A549 (cell line): ENCODE data around the gene S100A7. TPM values are rescaled to one million over a fixed set of nuclear protein-coding genes. Genes with fewer than 3 reads are reported as not detected.
"Not testable (repeated sequence)": the region's sequence is repeated elsewhere in the genome, so short reads cannot be mapped to it uniquely, and the experiment has no call there.

ENCODE experiments used
- ATAC-seq, 2 experiments: fragments of 200-7000 bp in 1 of 2; fragments of >200 bp in 1 of 2; cut with Nextera tagmentation in 1 of 2; cut with Tn5 transposase in 1 of 2; 3 replicates each; pipeline versions ENCODE4 v1.8.0 to v1.9.1; 2018 to 2020; ENCODE audit warnings: mild to moderate bottlenecking in 1 of 2, moderate library complexity in 1 of 2
- CTCF ChIA-PET: fragments of 300-600 bp; sonication (Branson Sonifier 250); formaldehyde crosslinking; extraction: SDS; loops from one replicate; lab custom pipeline; 2021; ENCODE audit warnings: antibody characterized with exemption, inconsistent platforms; lab: Yijun Ruan, JAX
- POLR2A ChIA-PET: fragments of 350-600 bp; formaldehyde crosslinking; extraction: SDS; loops from one replicate; lab custom pipeline; 2021; ENCODE audit warnings: antibody characterized with exemption, inconsistent platforms; lab: Yijun Ruan, JAX
- DNase-seq, 2 experiments: peaks; one replicate each; pipeline versions ENCODE4 v3.0.0 to v3.0.0-alpha.2; 2011 to 2016; ENCODE audit warnings: low read depth in 1 of 2, low spot score in 1 of 2
- FAIRE-seq: peaks from 2 replicates; lab custom pipeline; 2011; peaks lifted over from hg19 to GRCh38; lab: Jason Lieb, UNC
- H3K27ac ChIP-seq, 2 experiments: fragments of >200 bp; sonication (Bioruptor Twin); formaldehyde crosslinking; 3 replicates each; pipeline ENCODE4 v1.5.1; 2016 to 2017
- H3K4me1 ChIP-seq: fragments of >200 bp; sonication (Bioruptor Twin); formaldehyde crosslinking; 3 replicates; pipeline ENCODE4 v1.6.1; 2016
- H3K4me2 ChIP-seq: fragments of >200 bp; sonication (Bioruptor Twin); formaldehyde crosslinking; 3 replicates; pipeline ENCODE4 v1.6.1; 2016
- H3K4me3 ChIP-seq: fragments of >200 bp; sonication (Bioruptor Twin); formaldehyde crosslinking; 3 replicates; pipeline ENCODE4 v1.5.1; 2016
- H3K9me3 ChIP-seq: fragments of >200 bp; sonication (Bioruptor Twin); formaldehyde crosslinking; 3 replicates; pipeline ENCODE4 v1.6.1; 2016
- BHLHE40 ChIP-seq: IDR thresholded peaks from 2 replicates; pipeline ENCODE4 v1.6.1; 2012; ENCODE audit warnings: low read depth, low read length, inconsistent platforms
- CBX8 ChIP-seq: fragments of 200-600 bp; sonication (generic); IDR thresholded peaks from 2 replicates; pipeline ENCODE4 v1.6.1; 2016
- EHF ChIP-seq: fragments of 250-450 bp; sonication (Bioruptor Pico); IDR thresholded peaks from 2 replicates; pipeline ENCODE4 v1.5.0; 2020; ENCODE audit warnings: mild to moderate bottlenecking
- FOSB ChIP-seq: fragments of 250-450 bp; sonication (Bioruptor Pico); IDR thresholded peaks from 2 replicates; pipeline ENCODE4 v1.5.0; 2020; ENCODE audit warnings: mild to moderate bottlenecking, moderate library complexity
- FOXS1 ChIP-seq: fragments of 250-450 bp; sonication (Bioruptor Pico); IDR thresholded peaks from 2 replicates; pipeline ENCODE4 v1.5.0; 2020; ENCODE audit warnings: mild to moderate bottlenecking, moderate library complexity
- HOXB13 ChIP-seq: fragments of 250-450 bp; sonication (Bioruptor Pico); IDR thresholded peaks from 2 replicates; pipeline ENCODE4 v1.5.0; 2020; ENCODE audit warnings: low read depth, mild to moderate bottlenecking, moderate library complexity
- HOXB5 ChIP-seq: fragments of 250-450 bp; sonication (Bioruptor Pico); IDR thresholded peaks from 2 replicates; pipeline ENCODE4 v1.5.0; 2020; ENCODE audit warnings: mild to moderate bottlenecking, moderate library complexity
- MYC ChIP-seq: IDR thresholded peaks from 2 replicates; pipeline ENCODE4 v1.6.1; 2012; ENCODE audit warnings: mild to moderate bottlenecking, inconsistent platforms, low read length, improper control_type of control experiment, borderline replicate concordance
- NPAS2 ChIP-seq: fragments of 250-450 bp; sonication (Bioruptor Pico); IDR thresholded peaks from 2 replicates; pipeline ENCODE4 v1.8.0; 2022; ENCODE audit warnings: mild to moderate bottlenecking, moderate library complexity, borderline replicate concordance
- NR3C1 ChIP-seq: fragments of >200 bp; sonication (Bioruptor Twin); formaldehyde crosslinking; IDR thresholded peaks from 3 replicates; pipeline ENCODE4 v1.6.1; 2017
- POLR2A ChIP-seq: IDR thresholded peaks from 2 replicates; pipeline ENCODE4 v1.6.1; 2012; ENCODE audit warnings: mild to moderate bottlenecking, low read length
- RAD21 ChIP-seq, 2 experiments: fragments of >200 bp in 1 of 2; sonication (Bioruptor Twin) in 1 of 2; formaldehyde crosslinking in 1 of 2; IDR thresholded peaks in 1 of 2; conservative IDR thresholded peaks in 1 of 2; 2 replicates in 1 of 2; 3 replicates in 1 of 2; pipeline ENCODE4 v1.6.1; 2012 to 2018; ENCODE audit warnings: inconsistent platforms in 1 of 2
- RFX5 ChIP-seq: fragments of 450-650 bp; IDR thresholded peaks from 2 replicates; pipeline ENCODE4 v1.7.1; 2014; ENCODE audit warnings: antibody characterized with exemption, mild to moderate bottlenecking, moderate library complexity
- RNF2 ChIP-seq: fragments of 200-600 bp; sonication (generic); IDR thresholded peaks from 2 replicates; pipeline ENCODE4 v1.6.1; 2016; ENCODE audit warnings: low read depth, mild to moderate bottlenecking, antibody characterized with exemption, moderate library complexity, borderline replicate concordance
- SMC3 ChIP-seq: fragments of >200 bp; sonication (Bioruptor Twin); formaldehyde crosslinking; IDR thresholded peaks from 3 replicates; pipeline ENCODE4 v1.6.1; 2018; ENCODE audit warnings: inconsistent platforms
- SREBF2 ChIP-seq: fragments of 450-650 bp; IDR thresholded peaks from 2 replicates; pipeline ENCODE4 v1.6.1; 2014; ENCODE audit warnings: mild to moderate bottlenecking, moderate library complexity
- ZFP36 ChIP-seq: fragments of 450-650 bp; IDR thresholded peaks from 2 replicates; pipeline ENCODE4 v1.6.1; 2014; ENCODE audit warnings: borderline replicate concordance; ENCODE audit not compliant: partially characterized antibody
- ZNF302 ChIP-seq: fragments of 250-450 bp; sonication (Bioruptor Pico); IDR thresholded peaks from 2 replicates; pipeline ENCODE4 v1.9.0; 2021; ENCODE audit warnings: inconsistent platforms, mild to moderate bottlenecking, moderate library complexity
- ZSCAN20 ChIP-seq: fragments of 250-450 bp; sonication (Bioruptor Pico); IDR thresholded peaks from 2 replicates; pipeline ENCODE4 v1.8.0; 2022; ENCODE audit warnings: mild to moderate bottlenecking, moderate library complexity
- whole genome bisulfite sequencing: methylation state at CpG from one replicate; pipeline ENCODE4 v1.1.6; 2017; ENCODE audit errors: missing lambda C conversion rate; 5-methylcytosine and 5-hydroxymethylcytosine counted together
- polyA plus RNA-seq, 4 experiments: library from polyadenylated mRNA; depleted of rRNA in 3 of 4; stranded (reverse); fragments of >200 nt; fragmentation: RNase III in 1 of 4; extraction: RNeasy Plus Mini Kit Qiagen cat#74134 plus additional on column Dnase treatment in 1 of 4; gene quantifications; 2 replicates in 3 of 4; 3 replicates in 1 of 4; pipeline ENCODE4 v1.2.3, GENCODE V29; 2011 to 2017
- TF ChIP-seq, protein P1 (sequence below): fragments of >200 bp; sonication (Bioruptor Twin); formaldehyde crosslinking; IDR thresholded peaks from 2 replicates; pipeline ENCODE4 v1.6.1; 2016
- TF ChIP-seq, protein P2 (sequence below): fragments of 200-600 bp; sonication (generic); IDR thresholded peaks from 2 replicates; pipeline ENCODE4 v1.6.1; 2016; ENCODE audit warnings: antibody characterized with exemption, mild to moderate bottlenecking, moderate library complexity
- TF ChIP-seq, protein P3 (sequence below): fragments of >200 bp; sonication (Bioruptor Twin); formaldehyde crosslinking; IDR thresholded peaks from 3 replicates; pipeline ENCODE4 v1.5.1; 2016
- TF ChIP-seq, protein P4 (sequence below): IDR thresholded peaks from 2 replicates; pipeline ENCODE4 v1.6.1; 2012
- TF ChIP-seq, protein P5 (sequence below): IDR thresholded peaks from 2 replicates; pipeline ENCODE4 v1.6.1; 2012; ENCODE audit warnings: low read depth, borderline replicate concordance

The S100A7 gene
- polyA plus RNA-seq, 2 of the 4 experiments (the other 2 are of a cell fraction): not detected

DNA sequence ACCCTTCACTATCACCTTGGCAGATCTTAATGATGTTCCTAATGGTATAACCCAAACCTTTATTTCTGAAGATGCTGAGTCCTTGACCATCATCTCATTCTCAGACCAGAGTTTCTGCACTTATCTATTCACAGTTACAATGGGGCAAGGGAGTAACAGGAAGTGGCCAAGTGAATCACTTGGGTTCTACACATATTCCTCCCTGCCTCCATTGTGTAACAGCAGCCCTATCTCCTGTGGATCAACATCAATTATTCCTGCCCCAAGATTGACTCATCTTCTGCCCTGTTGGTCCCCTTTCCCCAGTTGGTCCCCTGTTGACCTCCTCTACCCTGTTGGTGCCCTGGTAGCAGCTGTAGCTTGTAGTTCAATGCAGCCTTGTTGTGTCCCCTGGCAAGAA, 10.3 kb upstream of the S100A7 start:
- Histone ChIP-seq H3K4me1 (peaks cover 9% of the 10 kb centered on the region), H3K4me2 (no peak overlapping the region), H3K9me3 (peaks cover 2% of the 10 kb centered on the region; the same call in 1 of the 3 replicates), H3K27ac (no peak overlapping the region), H3K4me3 (no peak overlapping the region)
- no peak for TF ChIP-seq FOSB (CRISPR knock-in tag)
- no peak for TF ChIP-seq MYC
- POLR2A ChIA-PET: no interaction called here
- ATAC-seq (no peak), FAIRE-seq (no peak), DNase-seq (no peak)
- CTCF ChIA-PET: interaction anchor here (1.3 to 13.0 kb wide), 4 partner anchors 14 to 119 kb away, joined by 3 to 128 read pairs (median 23); no protein-coding TSS in a partner anchor

DNA sequence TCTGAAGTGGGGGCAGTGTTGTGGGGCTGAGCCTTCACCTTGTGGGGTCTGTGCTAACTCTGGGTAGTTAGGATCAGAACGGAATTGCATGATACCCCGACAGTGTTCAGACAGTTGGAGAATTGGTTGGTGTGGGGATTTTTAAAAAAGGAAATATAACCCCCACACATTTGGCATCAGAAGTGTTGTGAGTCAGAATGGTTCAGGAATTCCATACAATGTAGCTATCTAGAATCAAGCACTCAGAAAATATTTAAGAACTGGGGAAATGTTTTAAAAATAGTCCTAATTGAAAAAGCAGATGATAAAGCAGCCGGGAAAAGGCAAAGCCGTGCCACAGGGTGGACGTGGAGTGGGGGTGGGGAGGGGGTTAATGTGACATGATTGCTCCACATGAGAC, 6.5 kb upstream of the S100A7 start:
- Histone ChIP-seq H3K27ac (no peak overlapping the region), H3K9me3 (peaks cover 2% of the 10 kb centered on the region; the same call in 1 of the 3 replicates)
- POLR2A ChIA-PET: no interaction called here
- TF ChIP-seq EHF: no peak
- no peak for TF ChIP-seq SREBF2
- no peak for TF ChIP-seq POLR2A
- TF ChIP-seq RNF2: no peak
- TF ChIP-seq HOXB5 (CRISPR knock-in tag): no peak
- no peak for TF ChIP-seq ZSCAN20 (CRISPR knock-in tag)
- TF ChIP-seq, protein P1, sequence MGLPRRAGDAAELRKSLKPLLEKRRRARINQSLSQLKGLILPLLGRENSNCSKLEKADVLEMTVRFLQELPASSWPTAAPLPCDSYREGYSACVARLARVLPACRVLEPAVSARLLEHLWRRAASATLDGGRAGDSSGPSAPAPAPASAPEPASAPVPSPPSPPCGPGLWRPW: no peak
- no peak for TF ChIP-seq NPAS2 (CRISPR knock-in tag)
- TF ChIP-seq CBX8: no peak
- no peak for TF ChIP-seq SMC3
- TF ChIP-seq, protein P2, sequence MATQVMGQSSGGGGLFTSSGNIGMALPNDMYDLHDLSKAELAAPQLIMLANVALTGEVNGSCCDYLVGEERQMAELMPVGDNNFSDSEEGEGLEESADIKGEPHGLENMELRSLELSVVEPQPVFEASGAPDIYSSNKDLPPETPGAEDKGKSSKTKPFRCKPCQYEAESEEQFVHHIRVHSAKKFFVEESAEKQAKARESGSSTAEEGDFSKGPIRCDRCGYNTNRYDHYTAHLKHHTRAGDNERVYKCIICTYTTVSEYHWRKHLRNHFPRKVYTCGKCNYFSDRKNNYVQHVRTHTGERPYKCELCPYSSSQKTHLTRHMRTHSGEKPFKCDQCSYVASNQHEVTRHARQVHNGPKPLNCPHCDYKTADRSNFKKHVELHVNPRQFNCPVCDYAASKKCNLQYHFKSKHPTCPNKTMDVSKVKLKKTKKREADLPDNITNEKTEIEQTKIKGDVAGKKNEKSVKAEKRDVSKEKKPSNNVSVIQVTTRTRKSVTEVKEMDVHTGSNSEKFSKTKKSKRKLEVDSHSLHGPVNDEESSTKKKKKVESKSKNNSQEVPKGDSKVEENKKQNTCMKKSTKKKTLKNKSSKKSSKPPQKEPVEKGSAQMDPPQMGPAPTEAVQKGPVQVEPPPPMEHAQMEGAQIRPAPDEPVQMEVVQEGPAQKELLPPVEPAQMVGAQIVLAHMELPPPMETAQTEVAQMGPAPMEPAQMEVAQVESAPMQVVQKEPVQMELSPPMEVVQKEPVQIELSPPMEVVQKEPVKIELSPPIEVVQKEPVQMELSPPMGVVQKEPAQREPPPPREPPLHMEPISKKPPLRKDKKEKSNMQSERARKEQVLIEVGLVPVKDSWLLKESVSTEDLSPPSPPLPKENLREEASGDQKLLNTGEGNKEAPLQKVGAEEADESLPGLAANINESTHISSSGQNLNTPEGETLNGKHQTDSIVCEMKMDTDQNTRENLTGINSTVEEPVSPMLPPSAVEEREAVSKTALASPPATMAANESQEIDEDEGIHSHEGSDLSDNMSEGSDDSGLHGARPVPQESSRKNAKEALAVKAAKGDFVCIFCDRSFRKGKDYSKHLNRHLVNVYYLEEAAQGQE: no peak
- no peak for TF ChIP-seq RFX5
- TF ChIP-seq BHLHE40: no peak
- TF ChIP-seq, all 56 proteins: peak for 0
- H3K4me1 ChIP-seq: no peaks in the 10 kb centered on the region
- no peak overlapping the region for H3K4me2 ChIP-seq
- FAIRE-seq (no peak), ATAC-seq (no peak), DNase-seq (no peak)
- no peak overlapping the region for H3K4me3 ChIP-seq
- CTCF ChIA-PET: interaction anchor here (1.1 to 13.0 kb wide), 15 partner anchors 8 to 114 kb away, joined by 3 to 128 read pairs (median 7); partner anchors contain the start of gene S100A9
- 59% methylated on average over 5 of the region's 5 CpGs for WGBS

DNA sequence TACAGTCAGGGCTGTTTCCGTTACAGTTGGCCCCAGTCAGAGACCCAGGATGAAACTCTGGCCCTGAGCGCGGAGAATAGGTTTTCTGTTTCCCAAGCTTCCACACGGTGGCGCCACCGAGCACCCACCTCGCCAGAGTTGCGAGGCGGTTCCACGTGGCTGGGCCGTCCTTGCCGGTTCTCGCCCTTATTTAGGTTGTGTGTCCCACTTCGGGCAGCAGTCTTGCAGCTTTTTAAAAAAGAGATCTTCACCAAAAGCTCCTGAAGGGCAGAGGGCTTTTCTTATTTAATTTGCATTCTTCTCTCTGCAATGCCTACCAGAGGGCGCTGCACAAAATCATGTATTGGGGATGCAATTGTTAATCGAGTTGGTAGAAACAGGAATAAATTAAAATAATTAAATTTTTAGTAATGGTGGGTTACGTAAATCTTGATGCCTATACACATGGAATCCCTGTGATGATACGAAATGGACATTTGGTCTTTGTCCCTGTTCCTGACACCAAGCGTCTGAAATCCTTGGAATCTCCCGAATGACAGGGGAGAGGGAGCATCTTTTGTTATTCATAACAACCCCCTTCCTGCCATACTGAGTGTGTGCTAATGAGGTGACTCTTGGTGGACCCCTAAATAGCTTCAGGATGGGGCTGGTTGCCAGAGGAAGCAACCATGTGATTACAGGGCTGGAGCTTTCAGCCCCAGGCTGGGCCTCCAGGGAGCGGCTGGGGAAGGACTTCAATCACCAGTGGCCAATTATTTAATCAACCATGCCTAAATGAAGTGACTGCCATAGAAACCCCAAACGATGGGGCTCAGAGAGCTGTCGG, 5.6 kb upstream of the S100A7 start:
- POLR2A ChIA-PET: no interaction called here
- H3K4me3 ChIP-seq: no peak overlapping the region
- 34% methylated on average over 23 of the region's 23 CpGs for WGBS

DNA sequence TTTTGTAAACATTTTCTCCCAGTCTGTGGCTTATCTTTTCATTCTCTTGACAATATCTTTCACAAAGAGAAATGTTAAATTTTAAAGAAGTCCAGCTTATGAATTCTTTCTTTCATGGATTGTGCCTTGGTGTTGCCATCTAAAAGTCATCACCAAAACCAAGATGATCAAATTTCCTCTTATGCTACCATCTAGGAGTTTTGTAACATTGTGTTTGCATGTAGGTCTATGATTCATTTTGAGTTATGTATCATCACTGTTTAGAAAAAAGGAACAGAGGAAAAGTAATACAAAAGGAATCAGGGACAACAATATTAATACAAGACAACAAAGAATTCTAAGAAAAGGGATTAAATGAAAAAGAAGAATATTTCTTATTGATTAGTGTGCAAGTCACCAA, 2.3 kb upstream of the S100A7 start:
- H3K27ac ChIP-seq, DNase-seq, H3K9me3 ChIP-seq, H3K4me3 ChIP-seq, H3K4me2 ChIP-seq, H3K4me1 ChIP-seq, POLR2A ChIA-PET, ATAC-seq: not testable (repeated sequence)
- peak; percentile 28 for FAIRE-seq
- CTCF ChIA-PET: interaction anchor here (0.6 to 13.0 kb wide), 2 partner anchors 27 to 31 kb away, joined by 8 to 128 read pairs; no protein-coding TSS in a partner anchor

More for the DNA sequence above, 5.6 kb upstream of the S100A7 start:
- DNase-seq (peak; percentile 58 to 75), ATAC-seq (peak; percentile 76 to 94; a peak in 5 of 6 replicates), FAIRE-seq (no peak)
- peak overlapping the region; percentile 34; the same call in 2 of the 3 replicates for H3K4me2 ChIP-seq
- no peaks in the 10 kb centered on the region; the same call in 2 of the 3 replicates for H3K9me3 ChIP-seq
- no peaks in the 10 kb centered on the region for H3K4me1 ChIP-seq
- CTCF ChIA-PET: interaction anchor here (0.6 to 13.0 kb wide), 29 partner anchors 9 to 121 kb away, joined by 3 to 128 read pairs (median 5); partner anchors contain the start of gene S100A9
- no peak overlapping the region for H3K27ac ChIP-seq
- TF ChIP-seq FOSB (CRISPR knock-in tag) (no peak), NR3C1 (no peak), FOXS1 (no peak), SREBF2 (no peak), ZNF302 (no peak), RAD21 (conservative IDR thresholded peaks at IDR 0.05 in 1 of 2, IDR thresholded peaks at IDR 0.05 in 1 of 2) (peak; percentile 54 to 58), MYC (peak; percentile 75; the same call in 1 of the 2 replicates), ZFP36 (no peak), POLR2A (no peak), HOXB13 (CRISPR knock-in tag) (no peak), SMC3 (peak; percentile 80)
- TF ChIP-seq, protein P3, sequence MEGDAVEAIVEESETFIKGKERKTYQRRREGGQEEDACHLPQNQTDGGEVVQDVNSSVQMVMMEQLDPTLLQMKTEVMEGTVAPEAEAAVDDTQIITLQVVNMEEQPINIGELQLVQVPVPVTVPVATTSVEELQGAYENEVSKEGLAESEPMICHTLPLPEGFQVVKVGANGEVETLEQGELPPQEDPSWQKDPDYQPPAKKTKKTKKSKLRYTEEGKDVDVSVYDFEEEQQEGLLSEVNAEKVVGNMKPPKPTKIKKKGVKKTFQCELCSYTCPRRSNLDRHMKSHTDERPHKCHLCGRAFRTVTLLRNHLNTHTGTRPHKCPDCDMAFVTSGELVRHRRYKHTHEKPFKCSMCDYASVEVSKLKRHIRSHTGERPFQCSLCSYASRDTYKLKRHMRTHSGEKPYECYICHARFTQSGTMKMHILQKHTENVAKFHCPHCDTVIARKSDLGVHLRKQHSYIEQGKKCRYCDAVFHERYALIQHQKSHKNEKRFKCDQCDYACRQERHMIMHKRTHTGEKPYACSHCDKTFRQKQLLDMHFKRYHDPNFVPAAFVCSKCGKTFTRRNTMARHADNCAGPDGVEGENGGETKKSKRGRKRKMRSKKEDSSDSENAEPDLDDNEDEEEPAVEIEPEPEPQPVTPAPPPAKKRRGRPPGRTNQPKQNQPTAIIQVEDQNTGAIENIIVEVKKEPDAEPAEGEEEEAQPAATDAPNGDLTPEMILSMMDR: peak; percentile 86
- TF ChIP-seq, protein P4, sequence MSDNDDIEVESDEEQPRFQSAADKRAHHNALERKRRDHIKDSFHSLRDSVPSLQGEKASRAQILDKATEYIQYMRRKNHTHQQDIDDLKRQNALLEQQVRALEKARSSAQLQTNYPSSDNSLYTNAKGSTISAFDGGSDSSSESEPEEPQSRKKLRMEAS: peak; percentile 98
- TF ChIP-seq, protein P5, sequence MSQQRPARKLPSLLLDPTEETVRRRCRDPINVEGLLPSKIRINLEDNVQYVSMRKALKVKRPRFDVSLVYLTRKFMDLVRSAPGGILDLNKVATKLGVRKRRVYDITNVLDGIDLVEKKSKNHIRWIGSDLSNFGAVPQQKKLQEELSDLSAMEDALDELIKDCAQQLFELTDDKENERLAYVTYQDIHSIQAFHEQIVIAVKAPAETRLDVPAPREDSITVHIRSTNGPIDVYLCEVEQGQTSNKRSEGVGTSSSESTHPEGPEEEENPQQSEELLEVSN: peak; percentile 91
